ENCODE results near the gene GTSF1L. TPM values are rescaled to one million over a fixed set of nuclear protein-coding genes. Genes with fewer than 3 reads are reported as not detected.

Gene GTSF1L
- total RNA-seq, 4 donors from 2014 or later, result not detected

GRCh38 chr20:43725666-43726065 lies 1.1 kb downstream of the GTSF1L start:
- no peak overlapping the region for H3K4me3 ChIP-seq
- WGBS, result 96% methylated on average over 2 of the region's 2 CpGs
- H3K36me3 ChIP-seq, result no peaks in the 10 kb centered on the region
- no peak overlapping the region for H3K27ac ChIP-seq
- TF ChIP-seq CTCF (IDR thresholded peaks at IDR 0.05), result no peak
- no peak for TF ChIP-seq POLR2A (IDR thresholded peaks at IDR 0.05)
- no peak for TF ChIP-seq EP300 (IDR thresholded peaks at IDR 0.05)
- no peak for TF ChIP-seq POLR2AphosphoS5 (IDR thresholded peaks at IDR 0.05)
- peaks cover 8% of the 10 kb centered on the region for H3K4me1 ChIP-seq
- no peak for DNase-seq (ENCODE audit: low spot score in 2 of 2)
- H3K9me3 ChIP-seq, result no peaks in the 10 kb centered on the region
- H3K27me3 ChIP-seq, result peaks cover 3% of the 10 kb centered on the region

DNA sequence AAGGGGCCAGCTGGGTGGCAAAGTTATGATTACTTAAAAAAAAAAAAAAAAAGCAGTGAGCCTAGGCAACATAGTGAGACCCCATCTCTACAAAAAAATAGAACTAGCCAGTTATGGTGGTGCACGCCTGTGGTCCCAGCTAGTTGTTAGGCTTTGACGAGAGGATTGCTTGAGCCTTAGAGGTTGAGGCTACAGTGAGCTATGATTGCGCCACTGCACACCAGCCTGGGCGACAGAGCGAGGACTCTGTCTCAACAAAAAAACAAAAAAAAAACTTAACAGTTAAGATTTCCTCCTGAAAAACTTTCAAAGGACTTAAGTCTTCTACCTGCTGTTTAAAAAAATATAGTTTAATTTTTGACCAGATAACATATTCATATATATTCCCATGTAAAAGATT lies 2.4 kb downstream of the GTSF1L start:
- DNase-seq (ENCODE audit: low spot score in 2 of 2), result no peak
- no peak overlapping the region for H3K27ac ChIP-seq
- H3K27me3 ChIP-seq, result no peaks in the 10 kb centered on the region
- WGBS, result 86% methylated on average over 5 of the region's 5 CpGs
- TF ChIP-seq POLR2A (IDR thresholded peaks at IDR 0.05), result no peak
- no peak for TF ChIP-seq CTCF (IDR thresholded peaks at IDR 0.05)
- TF ChIP-seq POLR2AphosphoS5 (IDR thresholded peaks at IDR 0.05), result no peak
- TF ChIP-seq EP300 (IDR thresholded peaks at IDR 0.05), result no peak
- no peak overlapping the region for H3K4me3 ChIP-seq
- H3K9me3 ChIP-seq, result no peaks in the 10 kb centered on the region
- no peaks in the 10 kb centered on the region for H3K36me3 ChIP-seq
- H3K4me1 ChIP-seq, result peaks cover 8% of the 10 kb centered on the region

GRCh38 chr20:43723735-43724134 lies 3.1 kb downstream of the GTSF1L start:
- H3K4me1 ChIP-seq, result peaks cover 8% of the 10 kb centered on the region
- WGBS, result 89% methylated on average over 3 of the region's 3 CpGs
- no peak overlapping the region for H3K4me3 ChIP-seq
- H3K27ac ChIP-seq, result no peak overlapping the region
- no peaks in the 10 kb centered on the region for H3K27me3 ChIP-seq
- H3K9me3 ChIP-seq, result no peaks in the 10 kb centered on the region
- H3K36me3 ChIP-seq, result no peaks in the 10 kb centered on the region
- no peak for TF ChIP-seq POLR2AphosphoS5 (IDR thresholded peaks at IDR 0.05)
- no peak for TF ChIP-seq CTCF (IDR thresholded peaks at IDR 0.05)
- no peak for TF ChIP-seq EP300 (IDR thresholded peaks at IDR 0.05)
- TF ChIP-seq POLR2A (IDR thresholded peaks at IDR 0.05), result no peak
- DNase-seq (ENCODE audit: low spot score in 2 of 2), result no peak

DNA sequence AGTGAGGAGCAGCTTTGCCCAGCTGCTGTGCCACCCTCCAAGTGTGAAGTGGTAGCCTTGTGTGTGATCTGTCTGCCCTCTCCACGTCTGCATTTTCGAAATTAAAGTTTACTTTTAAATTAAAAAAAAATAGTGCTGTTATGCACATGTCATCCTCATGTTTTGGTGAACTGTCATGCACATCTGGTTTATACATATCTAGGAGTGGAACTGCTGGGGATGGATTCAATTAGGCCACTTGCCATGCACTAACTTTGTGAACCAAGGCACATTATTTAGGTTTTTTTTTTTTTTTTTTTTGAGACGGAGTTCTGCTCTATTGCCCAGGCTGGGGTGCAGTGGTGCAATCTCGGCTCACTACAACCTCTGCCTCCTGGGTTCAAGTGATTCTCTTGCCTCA lies 3.6 kb downstream of the GTSF1L start:
- TF ChIP-seq EP300 (IDR thresholded peaks at IDR 0.05) (no peak), POLR2A (IDR thresholded peaks at IDR 0.05) (no peak), CTCF (IDR thresholded peaks at IDR 0.05) (no peak), POLR2AphosphoS5 (IDR thresholded peaks at IDR 0.05) (no peak)
- DNase-seq (ENCODE audit: low spot score in 2 of 2), result no peak
- no peaks in the 10 kb centered on the region for H3K36me3 ChIP-seq
- no peak overlapping the region for H3K27ac ChIP-seq
- H3K9me3 ChIP-seq, result no peaks in the 10 kb centered on the region
- H3K4me3 ChIP-seq, result no peak overlapping the region
- H3K4me1 ChIP-seq, result peaks cover 8% of the 10 kb centered on the region
- no peaks in the 10 kb centered on the region for H3K27me3 ChIP-seq
- WGBS, result 57% methylated on average over 4 of the region's 4 CpGs

GRCh38 chr20:43722153-43722505 lies 4.7 kb downstream of the GTSF1L start:
- DNase-seq (ENCODE audit: low spot score in 2 of 2), result no peak
- TF ChIP-seq POLR2A (IDR thresholded peaks at IDR 0.05) (no peak), POLR2AphosphoS5 (IDR thresholded peaks at IDR 0.05) (no peak), CTCF (IDR thresholded peaks at IDR 0.05) (no peak), EP300 (IDR thresholded peaks at IDR 0.05) (no peak)
- Histone ChIP-seq H3K27me3 (no peaks in the 10 kb centered on the region), H3K4me3 (no peak overlapping the region), H3K4me1 (peaks cover 8% of the 10 kb centered on the region), H3K9me3 (no peaks in the 10 kb centered on the region), H3K36me3 (no peaks in the 10 kb centered on the region), H3K27ac (no peak overlapping the region)
- WGBS, result 46% methylated on average over 8 of the region's 8 CpGs
